ENCODE results near the gene MLN. TPM values are rescaled to one million over a fixed set of nuclear protein-coding genes. Genes with fewer than 3 reads are reported as not detected.

Gene MLN
- total and polyA plus RNA-seq, 2 donors (not counting 3 experiments of a cell fraction or from before 2014, with no cell fraction given), result not detected

DNA sequence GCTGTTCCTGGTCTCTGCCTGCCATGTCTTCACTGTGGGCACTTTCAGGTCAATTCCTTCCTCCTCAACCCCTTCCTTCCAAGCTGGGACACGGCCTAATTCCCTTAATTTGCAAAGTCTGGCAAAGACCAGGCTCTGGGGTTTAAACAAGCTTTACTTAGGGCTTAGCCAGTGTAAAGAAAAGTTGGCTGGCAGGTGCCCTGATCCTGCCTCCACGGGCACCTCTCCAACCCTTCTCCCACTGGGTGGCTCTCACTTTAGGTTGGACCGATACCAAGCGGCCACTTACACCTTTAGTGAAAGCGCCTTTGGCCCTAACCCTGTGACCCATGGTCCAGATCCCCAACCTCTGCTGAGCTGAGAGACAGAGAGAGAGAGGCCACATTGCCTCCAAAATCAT lies 13.7 kb upstream of the MLN start:
- POLR2A ChIA-PET, result no interaction called here
- intact Hi-C loops (cut with micrococcal nuclease) (no loop called here), dilution Hi-C loops (cut with MboI; ENCODE audit: extremely low pct_ligation_motif_present, low sequenced_read_pairs) (no loop called here)

More for the DNA sequence above, 13.7 kb upstream of the MLN start:
- Histone ChIP-seq H2AFZ (ENCODE audit: low read depth, low read length) (no peak overlapping the region), H3K36me3 (ENCODE audit: control insufficient read depth in 2 of 2, extremely low read depth in 1 of 2, insufficient read depth in 2 of 2, low read length in 2 of 2) (no peaks in the 10 kb centered on the region), H3K4me3 (replicated peaks in 1 of 3; ENCODE audit: insufficient read depth in 1 of 3, low read depth in 1 of 3, low read length in 3 of 3) (no peak overlapping the region), H3K79me2 (ENCODE audit: control insufficient read depth, insufficient read depth, low read length) (no peaks in the 10 kb centered on the region), H3K9ac (replicated peaks; ENCODE audit: extremely low read depth, insufficient read depth, low read length) (no peak overlapping the region), H3K9me3 (replicated peaks; ENCODE audit: control insufficient read depth, insufficient read depth, low read length) (no peaks in the 10 kb centered on the region), H3K9me1 (replicated peaks; ENCODE audit: control insufficient read depth, extremely low read depth, insufficient read depth, low read length) (no peaks in the 10 kb centered on the region), H3K27ac (ENCODE audit: insufficient read depth, low read depth, low read length) (no peak overlapping the region), H3K4me1 (ENCODE audit: control insufficient read depth, extremely low read depth, insufficient read depth, low read length) (no peaks in the 10 kb centered on the region), H4K20me1 (replicated peaks; ENCODE audit: control insufficient read depth, extremely low read depth, insufficient read depth, low read length) (no peaks in the 10 kb centered on the region), H3K4me2 (ENCODE audit: insufficient read depth, low read length) (no peak overlapping the region), H3K27me3 (ENCODE audit: control insufficient read depth in 2 of 2, insufficient read depth in 2 of 2, low read length in 2 of 2) (peaks cover 0 to 6% of the 10 kb centered on the region in 2 experiments)
- no TSS peak for BruUV-seq (replicated peaks)
- no peak for FAIRE-seq
- CTCF ChIA-PET, result interaction anchor here (0.8 to 1.6 kb wide), 4 partner anchors 10 to 210 kb away, joined by 3 read pairs; no protein-coding TSS in a partner anchor
- TF ChIP-seq POLR2A (IDR thresholded peaks at IDR 0.05; ENCODE audit: low read depth, low read length) (no peak), GATA2 (IDR thresholded peaks at IDR 0.05; ENCODE audit: insufficient read depth, insufficient read length, low read depth, low read length) (no peak), JUN (IDR thresholded peaks at IDR 0.05; ENCODE audit: borderline replicate concordance, insufficient read depth, insufficient read length, low read depth) (no peak), EZH2 (IDR thresholded peaks at IDR 0.05; ENCODE audit: borderline replicate concordance, low read depth, low read length, severe bottlenecking) (no peak), FOS (IDR thresholded peaks at IDR 0.05; ENCODE audit: borderline replicate concordance, insufficient read depth, low read length) (no peak), MYC (IDR thresholded peaks at IDR 0.05; ENCODE audit: low read depth, low read length) (no peak), POLR2AphosphoS5 (IDR thresholded peaks at IDR 0.05; ENCODE audit: insufficient read depth, low read depth, low read length) (no peak)
- TF ChIP-seq, protein P1, sequence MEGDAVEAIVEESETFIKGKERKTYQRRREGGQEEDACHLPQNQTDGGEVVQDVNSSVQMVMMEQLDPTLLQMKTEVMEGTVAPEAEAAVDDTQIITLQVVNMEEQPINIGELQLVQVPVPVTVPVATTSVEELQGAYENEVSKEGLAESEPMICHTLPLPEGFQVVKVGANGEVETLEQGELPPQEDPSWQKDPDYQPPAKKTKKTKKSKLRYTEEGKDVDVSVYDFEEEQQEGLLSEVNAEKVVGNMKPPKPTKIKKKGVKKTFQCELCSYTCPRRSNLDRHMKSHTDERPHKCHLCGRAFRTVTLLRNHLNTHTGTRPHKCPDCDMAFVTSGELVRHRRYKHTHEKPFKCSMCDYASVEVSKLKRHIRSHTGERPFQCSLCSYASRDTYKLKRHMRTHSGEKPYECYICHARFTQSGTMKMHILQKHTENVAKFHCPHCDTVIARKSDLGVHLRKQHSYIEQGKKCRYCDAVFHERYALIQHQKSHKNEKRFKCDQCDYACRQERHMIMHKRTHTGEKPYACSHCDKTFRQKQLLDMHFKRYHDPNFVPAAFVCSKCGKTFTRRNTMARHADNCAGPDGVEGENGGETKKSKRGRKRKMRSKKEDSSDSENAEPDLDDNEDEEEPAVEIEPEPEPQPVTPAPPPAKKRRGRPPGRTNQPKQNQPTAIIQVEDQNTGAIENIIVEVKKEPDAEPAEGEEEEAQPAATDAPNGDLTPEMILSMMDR (IDR thresholded peaks at IDR 0.05; ENCODE audit: extremely low read depth in 1 of 2, insufficient read depth in 1 of 2, low read depth in 1 of 2, low read length in 2 of 2), result no peak
- TF ChIP-seq, protein P2, sequence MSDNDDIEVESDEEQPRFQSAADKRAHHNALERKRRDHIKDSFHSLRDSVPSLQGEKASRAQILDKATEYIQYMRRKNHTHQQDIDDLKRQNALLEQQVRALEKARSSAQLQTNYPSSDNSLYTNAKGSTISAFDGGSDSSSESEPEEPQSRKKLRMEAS (IDR thresholded peaks at IDR 0.05; ENCODE audit: insufficient read depth, insufficient read length), result no peak
- DNase-seq (ENCODE audit: low read depth, low spot score), result no peak
